Calu3 (cell line): ENCODE results near the gene ANKS6. TPM values are rescaled to one million over a fixed set of nuclear protein-coding genes. Genes with fewer than 3 reads are reported as not detected.

Experiments used
- BruUV-seq: library from RNA; stranded (reverse); fragments of 400-500 nt; replicated peaks from 2 replicates; lab custom pipeline; 2021; lab: Mats Ljungman, UMichigan
- CTCF ChIA-PET: fragments of 300-600 bp; sonication (Branson Sonifier 250); formaldehyde crosslinking; loops from one replicate; lab custom pipeline; 2022; ENCODE audit warnings: antibody characterized with exemption; lab: Charles Lee
- DNase-seq: peaks from one replicate; pipeline ENCODE4 v3.0.0; 2022
- H3K27ac Mint-ChIP-seq: one replicate; pipeline ENCODE4 v1.8.0; 2022; ENCODE audit warnings: mixed read lengths; ENCODE audit not compliant: unreplicated experiment
- H3K27me3 Mint-ChIP-seq: one replicate; pipeline ENCODE4 v1.8.0; 2022; ENCODE audit warnings: mixed read lengths; ENCODE audit not compliant: unreplicated experiment
- H3K36me3 Mint-ChIP-seq: one replicate; pipeline ENCODE4 v1.8.0; 2022; ENCODE audit warnings: mild to moderate bottlenecking, moderate library complexity, mixed read lengths; ENCODE audit not compliant: insufficient read depth, unreplicated experiment
- H3K4me1 Mint-ChIP-seq: one replicate; pipeline ENCODE4 v1.8.0; 2022; ENCODE audit warnings: mild to moderate bottlenecking, low read depth, mixed read lengths; ENCODE audit not compliant: unreplicated experiment
- H3K4me3 Mint-ChIP-seq: one replicate; pipeline ENCODE4 v1.8.0; 2022; ENCODE audit warnings: mild to moderate bottlenecking, low read depth, moderate library complexity, mixed read lengths; ENCODE audit not compliant: unreplicated experiment
- H3K9me3 Mint-ChIP-seq: one replicate; pipeline ENCODE4 v1.8.0; 2022; ENCODE audit warnings: low read depth, mixed read lengths; ENCODE audit not compliant: unreplicated experiment
- intact Hi-C: fragments of 100-400 bp; cut with micrococcal nuclease; formaldehyde crosslinking; loops from one replicate; pipeline ENCODE4 v1.10.0; 2022; ENCODE audit not compliant: unreplicated experiment
- total RNA-seq: library from RNA; stranded (reverse); gene quantifications from 2 replicates; pipeline ENCODE4 v1.2.3, GENCODE V29; 2022
- TF ChIP-seq, protein P1 (sequence below): fragments of 200-600 bp; IDR thresholded peaks from one replicate; pipeline ENCODE4 v1.8.0; 2022; ENCODE audit warnings: antibody characterized with exemption; ENCODE audit not compliant: unreplicated experiment

Gene ANKS6
- total RNA-seq, 1 experiment from 2014 or later: 31.5 TPM

DNA sequence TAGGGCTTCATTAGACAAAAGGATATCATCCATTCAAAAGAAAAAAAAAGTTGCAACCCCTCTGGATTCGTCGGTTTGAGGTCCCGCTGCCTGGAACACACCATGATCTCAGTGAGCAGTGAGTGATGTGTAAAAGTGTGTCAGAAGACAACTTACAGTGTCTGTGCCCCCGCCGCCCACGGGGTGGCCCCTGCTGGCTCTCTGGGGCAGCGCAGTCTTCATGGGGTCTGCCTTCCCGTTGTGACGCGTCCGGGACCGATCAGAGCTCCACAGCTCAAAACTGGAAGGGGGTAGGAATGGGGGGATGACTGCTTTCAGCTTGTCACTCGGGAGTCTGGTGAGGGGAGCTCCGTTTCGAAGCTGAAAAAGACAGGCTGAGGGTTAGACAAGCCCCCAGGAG is 22.6 kb downstream of the ANKS6 start:
- Mint-ChIP-seq H3K27me3 (no peaks in the 10 kb centered on the region), H3K36me3 (peaks cover 24% of the 10 kb centered on the region), H3K4me1 (peaks cover 4% of the 10 kb centered on the region), H3K4me3 (no peak overlapping the region), H3K27ac (no peak overlapping the region), H3K9me3 (no peaks in the 10 kb centered on the region)
- intact Hi-C loops: no loop called here
- CTCF ChIA-PET: no interaction called here
- no peak for DNase-seq
- TF ChIP-seq, protein P1, sequence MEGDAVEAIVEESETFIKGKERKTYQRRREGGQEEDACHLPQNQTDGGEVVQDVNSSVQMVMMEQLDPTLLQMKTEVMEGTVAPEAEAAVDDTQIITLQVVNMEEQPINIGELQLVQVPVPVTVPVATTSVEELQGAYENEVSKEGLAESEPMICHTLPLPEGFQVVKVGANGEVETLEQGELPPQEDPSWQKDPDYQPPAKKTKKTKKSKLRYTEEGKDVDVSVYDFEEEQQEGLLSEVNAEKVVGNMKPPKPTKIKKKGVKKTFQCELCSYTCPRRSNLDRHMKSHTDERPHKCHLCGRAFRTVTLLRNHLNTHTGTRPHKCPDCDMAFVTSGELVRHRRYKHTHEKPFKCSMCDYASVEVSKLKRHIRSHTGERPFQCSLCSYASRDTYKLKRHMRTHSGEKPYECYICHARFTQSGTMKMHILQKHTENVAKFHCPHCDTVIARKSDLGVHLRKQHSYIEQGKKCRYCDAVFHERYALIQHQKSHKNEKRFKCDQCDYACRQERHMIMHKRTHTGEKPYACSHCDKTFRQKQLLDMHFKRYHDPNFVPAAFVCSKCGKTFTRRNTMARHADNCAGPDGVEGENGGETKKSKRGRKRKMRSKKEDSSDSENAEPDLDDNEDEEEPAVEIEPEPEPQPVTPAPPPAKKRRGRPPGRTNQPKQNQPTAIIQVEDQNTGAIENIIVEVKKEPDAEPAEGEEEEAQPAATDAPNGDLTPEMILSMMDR: no peak
- BruUV-seq: no TSS peak

DNA sequence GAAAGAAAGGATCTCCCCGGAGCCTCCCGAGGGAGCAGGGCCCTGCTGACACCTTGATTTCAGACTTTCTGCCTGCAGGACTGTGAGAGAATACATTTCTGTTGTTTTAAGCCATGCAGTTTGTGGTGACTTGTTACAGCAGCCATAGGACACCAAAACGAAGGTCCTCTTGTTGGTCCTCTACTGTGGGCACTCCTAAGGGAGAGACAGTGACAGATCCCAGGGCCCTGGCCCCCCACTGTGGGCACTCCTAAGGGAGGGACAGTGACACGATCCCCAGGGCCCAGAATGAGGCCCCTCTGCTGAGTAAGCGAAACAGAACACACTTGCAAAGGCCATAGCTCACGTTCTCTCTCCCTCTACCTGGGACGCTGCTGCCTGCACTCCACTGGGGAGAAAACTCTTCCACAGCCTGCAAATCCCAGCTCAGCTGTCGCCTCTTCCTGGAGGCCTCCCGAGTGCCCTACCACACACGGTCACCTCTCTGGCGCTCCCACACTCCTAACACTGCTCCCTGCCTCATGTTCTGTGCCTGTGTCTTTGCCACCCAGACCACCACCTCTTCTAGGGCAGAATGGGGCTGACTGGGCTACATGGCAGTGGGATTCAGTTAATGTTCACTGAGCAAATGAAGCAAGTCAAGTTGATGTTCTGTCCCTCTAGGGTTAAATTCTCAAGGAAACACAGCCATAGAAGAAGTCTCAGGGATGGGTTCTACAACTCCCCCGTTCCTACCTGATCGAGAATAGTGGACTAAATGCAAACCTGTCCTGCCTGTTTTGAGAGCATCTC is 23.8 kb downstream of the ANKS6 start:
- Mint-ChIP-seq H3K4me3 (no peak overlapping the region), H3K27me3 (no peaks in the 10 kb centered on the region), H3K27ac (no peak overlapping the region), H3K36me3 (peaks cover 18% of the 10 kb centered on the region), H3K4me1 (no peaks in the 10 kb centered on the region), H3K9me3 (no peaks in the 10 kb centered on the region)
- CTCF ChIA-PET: no interaction called here
- BruUV-seq: no TSS peak
- DNase-seq: no peak
- TF ChIP-seq, protein P1: no peak
- intact Hi-C loops: no loop called here

DNA sequence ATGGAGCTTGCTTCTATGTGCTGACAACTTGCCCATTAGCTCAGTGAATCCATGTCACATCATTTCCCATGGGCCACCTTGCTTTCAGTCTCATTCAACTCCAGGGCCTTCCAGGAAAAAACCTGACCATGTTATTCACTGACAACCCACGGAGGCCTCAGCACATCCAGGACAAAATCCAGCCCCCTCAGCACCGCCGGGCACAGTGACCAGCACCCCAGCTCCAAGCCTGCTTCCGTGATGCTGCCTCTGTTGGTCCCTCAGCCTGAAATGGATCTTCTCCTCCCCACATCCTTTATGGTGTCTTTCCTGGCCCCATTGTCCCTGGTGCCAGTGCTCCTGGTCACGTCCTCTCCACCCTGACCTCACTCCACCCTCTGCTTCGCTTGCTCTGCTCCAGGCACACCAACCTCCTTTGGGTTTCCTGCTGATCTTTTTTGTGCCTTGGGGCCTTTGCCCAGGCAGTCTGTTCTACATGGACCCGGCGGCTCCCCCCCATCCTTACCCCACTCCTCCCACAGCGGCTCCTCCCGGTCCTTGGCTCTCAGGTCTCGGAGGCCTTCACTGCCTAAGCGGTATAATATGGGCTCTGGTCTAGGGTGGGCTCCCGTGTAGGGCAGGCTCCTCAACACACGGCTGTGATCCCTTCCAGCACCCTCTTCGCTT is 25.0 kb downstream of the ANKS6 start:
- TF ChIP-seq, protein P1: no peak
- no peaks in the 10 kb centered on the region for H3K4me1 Mint-ChIP-seq
- no peak overlapping the region for H3K4me3 Mint-ChIP-seq
- no peaks in the 10 kb centered on the region for H3K9me3 Mint-ChIP-seq
- intact Hi-C loops: no loop called here
- CTCF ChIA-PET: no interaction called here
- BruUV-seq: no TSS peak
- peaks cover 8% of the 10 kb centered on the region for H3K36me3 Mint-ChIP-seq
- DNase-seq: no peak
- H3K27ac Mint-ChIP-seq: no peak overlapping the region
- no peaks in the 10 kb centered on the region for H3K27me3 Mint-ChIP-seq

DNA sequence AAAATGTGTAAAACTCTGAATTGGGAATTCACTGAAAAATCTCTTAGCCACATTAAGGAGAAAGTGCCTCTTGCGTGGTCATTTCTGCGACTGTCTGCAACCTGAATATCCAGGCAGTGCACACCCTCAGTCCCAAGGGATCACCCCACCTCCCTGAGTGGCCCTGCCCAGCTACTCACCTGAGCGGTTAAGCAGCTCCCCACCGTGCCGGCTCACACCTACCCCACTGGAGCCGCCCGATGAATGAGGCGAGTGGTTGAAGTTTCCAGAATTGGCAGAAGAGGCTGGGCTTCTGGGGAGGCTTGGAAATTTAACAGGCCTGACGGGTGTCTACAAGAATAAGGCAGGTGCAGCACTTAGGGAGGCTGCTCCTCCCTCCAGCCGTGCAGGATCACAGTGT is 25.6 kb downstream of the ANKS6 start:
- intact Hi-C loops: no loop called here
- CTCF ChIA-PET: no interaction called here

More for the DNA sequence above, 25.6 kb downstream of the ANKS6 start:
- BruUV-seq: no TSS peak
- DNase-seq: no peak
- Mint-ChIP-seq H3K4me3 (no peak overlapping the region), H3K36me3 (peaks cover 8% of the 10 kb centered on the region), H3K9me3 (no peaks in the 10 kb centered on the region), H3K4me1 (no peaks in the 10 kb centered on the region), H3K27ac (no peak overlapping the region), H3K27me3 (no peaks in the 10 kb centered on the region)
- TF ChIP-seq, protein P1: no peak
